Measurements from ENCODE around the gene CA10.

- TF ChIP-seq CTCF (IDR thresholded peaks at IDR 0.05; ENCODE audit: low read depth, low read length, poor library complexity, severe bottlenecking) = no peak
- TF ChIP-seq EZH2phosphoT487 (IDR thresholded peaks at IDR 0.05; ENCODE audit: borderline replicate concordance, low read length) = no peak
Observed at GRCh38 chr17:51855806-51856205, 302.7 kb downstream of the CA10 start.

All from DOHH2 (cell line).